HG03025 (cell line): ENCODE results near the gene PTPRQ.

ENCODE experiments used
- ATAC-seq: cut with Tn5 transposase; IDR thresholded peaks from one replicate; pipeline ENCODE4 v1.9.1; 2021; ENCODE audit warnings: mild to moderate bottlenecking, moderate library complexity; ENCODE audit not compliant: unreplicated experiment, low FRiP score

PTPRQ gene, protein sequence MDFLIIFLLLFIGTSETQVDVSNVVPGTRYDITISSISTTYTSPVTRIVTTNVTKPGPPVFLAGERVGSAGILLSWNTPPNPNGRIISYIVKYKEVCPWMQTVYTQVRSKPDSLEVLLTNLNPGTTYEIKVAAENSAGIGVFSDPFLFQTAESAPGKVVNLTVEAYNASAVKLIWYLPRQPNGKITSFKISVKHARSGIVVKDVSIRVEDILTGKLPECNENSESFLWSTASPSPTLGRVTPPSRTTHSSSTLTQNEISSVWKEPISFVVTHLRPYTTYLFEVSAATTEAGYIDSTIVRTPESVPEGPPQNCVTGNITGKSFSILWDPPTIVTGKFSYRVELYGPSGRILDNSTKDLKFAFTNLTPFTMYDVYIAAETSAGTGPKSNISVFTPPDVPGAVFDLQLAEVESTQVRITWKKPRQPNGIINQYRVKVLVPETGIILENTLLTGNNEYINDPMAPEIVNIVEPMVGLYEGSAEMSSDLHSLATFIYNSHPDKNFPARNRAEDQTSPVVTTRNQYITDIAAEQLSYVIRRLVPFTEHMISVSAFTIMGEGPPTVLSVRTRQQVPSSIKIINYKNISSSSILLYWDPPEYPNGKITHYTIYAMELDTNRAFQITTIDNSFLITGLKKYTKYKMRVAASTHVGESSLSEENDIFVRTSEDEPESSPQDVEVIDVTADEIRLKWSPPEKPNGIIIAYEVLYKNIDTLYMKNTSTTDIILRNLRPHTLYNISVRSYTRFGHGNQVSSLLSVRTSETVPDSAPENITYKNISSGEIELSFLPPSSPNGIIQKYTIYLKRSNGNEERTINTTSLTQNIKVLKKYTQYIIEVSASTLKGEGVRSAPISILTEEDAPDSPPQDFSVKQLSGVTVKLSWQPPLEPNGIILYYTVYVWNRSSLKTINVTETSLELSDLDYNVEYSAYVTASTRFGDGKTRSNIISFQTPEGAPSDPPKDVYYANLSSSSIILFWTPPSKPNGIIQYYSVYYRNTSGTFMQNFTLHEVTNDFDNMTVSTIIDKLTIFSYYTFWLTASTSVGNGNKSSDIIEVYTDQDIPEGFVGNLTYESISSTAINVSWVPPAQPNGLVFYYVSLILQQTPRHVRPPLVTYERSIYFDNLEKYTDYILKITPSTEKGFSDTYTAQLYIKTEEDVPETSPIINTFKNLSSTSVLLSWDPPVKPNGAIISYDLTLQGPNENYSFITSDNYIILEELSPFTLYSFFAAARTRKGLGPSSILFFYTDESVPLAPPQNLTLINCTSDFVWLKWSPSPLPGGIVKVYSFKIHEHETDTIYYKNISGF (N-terminal part only)

DNA sequence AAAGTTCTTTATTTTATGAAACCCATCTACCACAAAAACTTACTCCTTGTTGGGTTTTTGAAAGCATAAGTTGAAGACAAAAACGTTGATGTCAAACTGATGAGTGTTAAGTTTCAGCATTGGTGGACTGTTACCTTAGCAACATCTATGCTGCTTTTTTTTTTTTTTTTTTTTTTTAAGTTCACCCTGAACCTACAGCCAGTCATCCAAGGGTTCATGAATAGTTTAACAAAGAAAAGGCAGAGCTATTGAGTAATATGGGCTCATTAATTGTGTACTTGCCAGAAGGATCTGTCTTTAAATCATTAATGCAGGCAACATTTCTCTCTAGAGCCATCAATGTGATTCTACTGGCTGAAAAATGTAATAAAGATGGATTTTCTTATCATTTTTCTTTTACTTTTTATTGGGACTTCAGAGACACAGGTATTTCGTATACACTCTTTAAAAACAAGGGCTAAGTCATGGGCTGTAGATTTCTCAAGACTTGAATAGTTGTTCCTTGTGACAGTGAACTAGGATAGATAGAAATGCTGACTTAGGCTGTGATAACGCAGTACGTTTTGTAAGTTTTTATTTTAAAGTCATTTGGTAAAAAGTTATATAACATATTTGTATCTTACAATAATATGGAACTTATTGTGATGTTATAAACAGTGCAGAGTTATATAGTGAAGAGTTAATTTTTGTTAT lies at the start of gene PTPRQ:
Gene PTPRQ (plus strand): TSS at position 262 of the 693 bp plus-strand sequence. CDS start 111 bp downstream, at position 373.
- no peak for ATAC-seq

DNA sequence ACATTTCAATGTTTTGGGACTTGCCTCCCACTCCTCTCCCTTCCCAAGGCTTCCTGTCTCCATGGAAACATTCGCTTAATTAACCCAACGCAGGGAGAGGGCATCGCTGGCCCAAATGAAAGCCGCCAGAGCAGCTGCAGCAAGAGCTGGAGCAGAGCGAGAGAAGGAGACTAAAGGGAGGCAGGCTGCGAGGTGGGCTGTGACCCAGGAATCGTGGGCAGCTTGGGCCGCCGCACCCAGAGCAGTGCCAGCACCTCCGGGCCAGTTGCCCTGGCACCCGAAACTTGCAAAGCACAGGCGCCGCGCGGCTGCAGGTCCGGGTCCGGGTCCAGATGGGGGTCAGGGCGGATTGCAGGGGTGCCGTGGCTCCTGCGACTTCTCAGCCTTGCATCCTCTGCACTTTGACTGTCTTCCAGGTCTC lies 43.5 kb upstream of the PTPRQ start:
- no peak for ATAC-seq

DNA sequence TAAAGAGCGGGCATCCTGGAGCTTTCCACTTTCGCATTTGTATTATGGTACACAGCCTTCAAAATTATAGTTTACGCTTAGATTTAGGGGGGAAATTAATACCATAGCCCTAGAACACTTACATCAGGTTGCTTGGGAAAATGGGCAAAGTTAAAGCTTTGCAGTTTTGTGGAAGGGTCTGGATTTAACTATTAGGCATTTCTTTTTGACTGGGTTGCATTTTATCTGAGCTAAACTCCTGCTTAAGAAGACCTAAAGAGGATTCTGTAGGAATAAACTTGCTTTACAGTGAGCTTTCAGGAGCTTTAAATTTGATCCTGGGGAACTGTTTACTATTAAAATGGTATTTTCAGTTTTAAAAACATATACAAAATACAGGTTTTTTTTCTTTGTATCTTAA lies 42.8 kb upstream of the PTPRQ start:
- no peak for ATAC-seq

DNA sequence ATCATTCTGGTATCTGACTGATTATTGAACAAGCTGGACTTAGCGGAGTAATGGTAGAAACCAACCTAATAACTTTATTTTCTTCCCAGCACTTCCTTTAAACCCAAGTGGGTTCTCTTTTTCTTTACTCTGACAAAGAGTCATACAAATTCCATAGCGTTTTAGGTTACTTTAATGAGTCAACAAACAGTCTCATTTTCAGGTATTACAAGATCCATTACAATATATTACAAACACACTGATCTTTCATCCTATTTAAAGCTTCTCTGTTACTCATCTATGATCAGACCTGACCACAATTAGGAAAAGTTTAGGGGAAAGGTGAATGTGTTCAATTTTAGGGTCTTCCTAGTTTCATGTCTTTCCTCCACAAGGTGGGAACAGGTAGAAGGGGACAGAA lies 39.4 kb upstream of the PTPRQ start:
- no peak for ATAC-seq

DNA sequence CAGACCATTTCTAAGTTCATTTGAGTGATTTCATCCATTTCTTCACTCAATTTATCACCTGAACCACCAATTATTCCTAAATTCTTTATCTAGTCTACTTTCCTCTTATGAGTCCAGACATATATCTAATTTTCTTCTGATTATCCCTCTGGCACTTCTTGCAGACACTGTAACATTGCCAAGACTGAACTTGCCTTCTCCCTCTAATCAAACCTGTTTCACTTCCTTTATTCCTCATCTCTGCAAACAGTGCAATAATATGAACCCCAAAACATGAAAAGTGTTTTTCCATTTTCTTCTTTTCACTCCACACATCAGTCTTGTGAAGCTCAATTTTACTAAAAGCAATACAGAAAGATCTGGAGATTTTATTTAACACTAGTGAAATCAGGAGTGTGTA lies 37.8 kb upstream of the PTPRQ start:
- ATAC-seq = no peak

DNA sequence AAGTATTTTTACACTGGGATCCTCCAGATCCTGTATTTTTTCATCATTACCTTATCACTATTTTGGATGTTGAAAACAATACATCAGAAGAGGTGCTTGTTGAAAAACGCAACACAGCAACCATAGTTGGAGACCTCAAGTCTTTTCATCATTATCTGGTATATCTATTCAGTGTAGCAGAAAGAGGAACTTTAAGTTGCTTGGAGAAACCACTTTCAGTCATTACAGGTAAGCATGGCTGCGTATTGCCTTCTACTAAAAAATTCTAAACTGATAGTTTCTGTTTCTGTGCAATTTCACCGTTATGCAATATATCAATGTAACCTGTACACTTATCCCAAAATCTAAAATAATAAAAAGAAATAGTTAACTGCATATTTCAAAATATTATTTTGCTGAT lies 32.2 kb upstream of the PTPRQ start:
- peak; percentile 79 for ATAC-seq

DNA sequence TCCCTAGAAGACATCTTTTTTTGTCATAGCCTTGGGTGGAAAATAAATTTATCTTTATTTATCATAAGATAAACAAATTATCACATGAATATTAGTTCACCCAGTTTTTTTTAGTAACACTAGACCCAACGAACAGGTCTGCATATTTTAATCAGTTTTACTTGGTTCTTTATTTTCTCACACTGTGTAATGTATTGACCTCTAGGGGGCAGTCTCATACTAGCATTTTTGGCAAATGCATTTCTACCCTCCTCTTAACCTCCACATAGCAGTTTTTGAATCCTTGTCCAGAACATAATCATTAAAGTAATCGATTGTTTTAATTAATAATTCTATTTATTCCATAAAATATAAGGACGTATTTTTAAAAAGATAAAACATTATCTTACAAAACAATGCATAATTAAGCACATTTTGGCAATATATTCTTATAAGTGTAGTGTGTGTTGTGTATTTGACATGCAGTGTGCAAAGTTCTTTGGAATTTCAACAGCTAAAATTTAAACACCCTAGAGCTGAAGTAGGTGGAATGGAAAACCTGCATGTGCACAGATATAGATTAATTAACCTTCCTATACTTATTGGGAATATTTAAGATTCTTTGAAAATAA lies 31.6 kb upstream of the PTPRQ start:
- ATAC-seq = peak; percentile 73

DNA sequence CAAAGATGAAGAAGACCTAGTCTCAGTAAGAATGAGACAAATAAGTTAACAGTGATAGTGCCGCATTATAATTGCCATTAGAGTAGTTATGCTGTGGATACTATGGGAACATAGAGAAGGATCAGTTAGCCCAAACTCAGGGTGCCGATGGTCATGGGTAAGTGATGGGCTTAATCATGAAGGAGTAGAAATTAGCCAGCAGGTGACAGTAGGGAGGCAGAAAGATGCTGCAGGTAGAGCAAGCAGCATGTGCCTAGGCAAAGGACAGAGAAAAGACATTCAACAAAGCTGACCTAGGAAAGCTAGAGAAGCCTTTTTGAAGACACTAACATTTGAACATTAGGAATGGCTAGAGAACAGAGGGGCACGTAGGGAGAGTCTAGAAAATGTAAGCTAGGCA lies 30.6 kb upstream of the PTPRQ start:
- no peak for ATAC-seq

DNA sequence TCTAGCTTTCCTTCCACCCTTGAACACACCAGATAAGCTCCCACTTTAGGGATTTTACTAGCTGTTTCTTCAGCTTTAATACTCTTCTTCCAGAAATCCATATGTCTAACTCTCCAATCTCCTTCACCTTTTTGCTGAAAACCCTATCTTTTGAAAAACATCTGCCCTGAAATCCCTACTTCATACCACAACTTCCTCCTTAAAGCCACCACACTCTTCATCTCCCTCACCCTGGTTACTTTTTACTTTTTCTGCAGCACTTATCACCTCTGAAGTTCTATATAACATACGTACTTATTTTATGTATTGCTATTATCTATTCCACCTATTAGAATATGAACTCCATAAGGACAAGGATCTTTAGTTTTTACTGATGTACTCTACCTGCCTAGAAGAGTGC lies 28.6 kb upstream of the PTPRQ start:
- ATAC-seq = no peak

DNA sequence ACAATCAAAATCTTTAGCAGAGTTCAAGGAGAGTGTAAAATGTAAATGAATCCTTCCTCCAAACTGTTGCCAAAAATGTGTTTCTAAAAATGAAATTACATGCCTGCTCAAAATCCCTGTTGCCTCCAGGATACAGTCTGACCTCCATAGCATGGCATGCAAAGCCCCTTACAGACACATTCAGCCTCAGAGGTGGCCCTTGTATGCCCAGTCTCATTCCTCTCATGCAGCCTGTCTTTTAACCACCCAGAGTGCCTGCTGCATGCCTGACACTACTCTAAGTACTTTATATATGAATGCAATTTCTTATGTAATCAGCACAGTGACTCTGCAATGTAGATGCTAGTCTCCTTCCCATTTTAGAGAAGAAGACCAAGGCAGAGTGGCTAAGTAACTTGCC lies 24.4 kb upstream of the PTPRQ start:
- no peak for ATAC-seq

DNA sequence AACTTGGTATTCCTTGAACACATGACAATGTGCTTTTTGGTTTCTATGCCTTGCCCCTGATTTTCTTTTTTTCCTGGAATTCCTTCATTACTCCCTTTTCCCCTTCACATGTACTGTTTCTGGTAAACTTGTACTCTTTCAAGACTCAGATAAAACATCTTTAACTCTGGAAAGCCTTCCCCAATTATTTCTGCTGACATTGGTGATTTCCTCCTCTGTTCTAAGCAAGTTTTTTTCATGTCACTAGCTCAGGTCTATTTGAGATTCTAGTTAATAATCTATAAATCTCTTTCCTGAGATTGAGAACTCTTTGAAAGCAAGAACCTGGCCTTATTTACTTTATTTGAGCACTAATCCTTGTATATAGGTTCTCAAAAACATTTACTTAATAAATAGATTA lies 24.0 kb upstream of the PTPRQ start:
- no peak for ATAC-seq

DNA sequence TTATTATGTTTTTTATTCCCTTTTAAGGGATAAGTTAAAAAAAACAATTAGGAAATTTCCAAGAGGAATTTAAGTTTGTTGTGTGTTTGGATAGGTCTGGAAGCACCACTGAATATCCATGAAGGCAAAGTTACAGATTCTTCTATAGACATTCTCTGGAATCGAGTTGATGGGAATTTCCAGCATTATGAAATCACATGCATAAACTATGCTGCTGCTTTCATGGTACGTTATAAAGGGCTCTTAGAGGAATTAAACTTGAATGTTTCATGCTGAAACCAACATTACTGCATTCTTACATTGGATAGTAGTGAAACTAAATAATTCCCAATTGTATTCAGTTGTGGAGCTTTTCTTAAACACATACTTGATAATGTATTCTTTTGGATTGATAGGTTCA lies 21.5 kb upstream of the PTPRQ start:
- no peak for ATAC-seq

DNA sequence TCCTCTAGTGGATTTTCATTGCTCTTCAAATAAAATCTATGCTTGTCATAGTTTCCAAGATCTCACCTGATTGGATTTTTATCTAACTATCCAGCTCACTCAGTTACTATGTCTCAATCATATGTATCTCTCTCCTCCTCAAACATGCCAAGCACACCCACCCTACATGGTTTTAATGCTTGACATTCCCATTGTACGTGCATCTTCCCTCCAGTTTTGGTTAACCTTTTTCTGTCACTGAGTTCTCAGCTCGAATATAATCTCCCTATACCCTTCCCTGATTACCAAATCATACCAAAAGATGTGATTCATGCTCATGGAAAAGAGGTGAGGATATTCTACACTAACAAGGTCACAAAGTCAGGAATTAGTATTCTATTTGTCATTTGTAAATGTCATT lies 12.0 kb upstream of the PTPRQ start:
- ATAC-seq = no peak

DNA sequence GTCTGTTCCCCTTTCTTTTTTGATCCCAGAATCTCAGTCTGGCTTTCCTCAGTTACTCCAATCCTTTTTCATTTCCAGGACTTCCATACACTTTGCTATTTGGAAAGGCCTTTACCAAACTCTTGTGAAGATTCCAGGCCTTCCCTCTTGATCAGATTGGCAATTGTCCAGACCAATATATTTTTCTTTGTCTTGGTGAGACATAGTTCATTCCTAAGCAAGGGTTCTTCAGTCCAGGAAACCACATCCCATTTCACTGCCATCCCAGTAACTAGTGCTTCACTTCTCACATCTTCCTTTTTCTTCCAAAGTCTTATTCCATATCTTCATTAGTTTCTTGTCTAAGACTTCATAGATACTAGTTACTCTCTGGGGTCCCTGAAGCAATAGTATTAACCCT lies 2.1 kb upstream of the PTPRQ start:
- ATAC-seq = no peak

DNA sequence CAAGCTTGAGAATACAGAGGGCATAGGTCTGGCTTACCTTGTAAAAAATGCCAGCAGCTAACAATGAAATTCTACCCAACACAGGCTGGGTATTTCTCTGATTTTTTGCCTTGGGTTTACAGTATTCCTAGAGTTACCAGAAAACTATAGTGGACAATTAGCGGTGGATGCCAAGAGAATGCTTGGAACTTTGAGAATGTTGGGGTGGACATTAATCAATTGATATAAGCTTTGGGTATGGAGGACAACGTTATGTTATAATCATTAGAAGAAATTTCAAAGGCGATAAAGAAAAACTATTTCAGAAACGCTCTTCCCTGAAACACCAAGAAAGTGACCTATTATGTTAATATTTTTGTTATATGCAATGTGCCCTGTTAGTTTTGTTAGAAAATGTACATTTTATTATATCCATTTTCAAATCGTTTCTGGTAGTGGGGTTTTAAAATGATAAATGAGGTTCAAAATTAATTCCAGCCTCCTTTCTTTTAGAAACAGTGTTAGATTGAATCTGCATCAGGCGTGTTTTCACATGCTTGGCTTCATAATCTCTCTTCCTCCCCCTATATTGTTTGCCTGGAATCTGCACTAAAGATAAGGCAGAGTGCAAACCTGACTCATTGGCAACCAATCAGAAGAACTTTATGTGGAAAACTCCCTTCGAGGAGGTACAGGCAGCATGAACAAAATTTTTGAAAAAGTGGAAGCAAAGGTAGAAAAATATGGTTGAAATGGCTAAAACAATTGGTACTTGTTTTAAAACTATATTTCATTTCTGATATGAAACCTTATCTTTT lies 1.4 kb upstream of the PTPRQ start:
- no peak for ATAC-seq

DNA sequence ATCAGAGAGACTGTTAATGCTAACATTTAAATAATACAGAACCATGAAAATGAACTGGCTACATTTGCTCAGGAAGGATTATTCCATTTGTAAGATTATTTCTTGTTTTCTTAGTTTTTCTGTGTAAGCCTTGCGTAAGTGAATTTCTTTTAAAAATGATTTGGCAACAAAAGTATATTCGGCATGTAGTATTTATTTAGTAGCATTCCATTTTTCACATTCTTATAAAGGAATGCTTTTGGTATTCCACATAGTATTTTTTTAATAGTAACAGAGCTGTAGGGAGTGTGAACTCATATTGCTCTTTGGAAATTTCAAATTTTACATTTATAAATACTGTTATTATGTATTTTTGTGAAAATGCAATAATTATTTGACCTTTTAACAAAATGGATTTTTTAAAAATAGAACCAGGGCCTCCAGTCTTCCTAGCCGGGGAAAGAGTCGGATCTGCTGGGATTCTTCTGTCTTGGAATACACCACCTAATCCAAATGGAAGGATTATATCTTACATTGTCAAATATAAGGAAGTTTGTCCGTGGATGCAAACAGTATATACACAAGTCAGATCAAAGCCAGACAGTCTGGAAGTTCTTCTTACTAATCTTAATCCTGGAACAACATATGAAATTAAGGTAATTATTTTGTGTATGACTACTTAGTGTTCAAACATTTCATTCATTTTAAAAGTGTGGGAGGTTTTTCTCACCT lies 1.2 kb downstream of the PTPRQ start:
- no peak for ATAC-seq

DNA sequence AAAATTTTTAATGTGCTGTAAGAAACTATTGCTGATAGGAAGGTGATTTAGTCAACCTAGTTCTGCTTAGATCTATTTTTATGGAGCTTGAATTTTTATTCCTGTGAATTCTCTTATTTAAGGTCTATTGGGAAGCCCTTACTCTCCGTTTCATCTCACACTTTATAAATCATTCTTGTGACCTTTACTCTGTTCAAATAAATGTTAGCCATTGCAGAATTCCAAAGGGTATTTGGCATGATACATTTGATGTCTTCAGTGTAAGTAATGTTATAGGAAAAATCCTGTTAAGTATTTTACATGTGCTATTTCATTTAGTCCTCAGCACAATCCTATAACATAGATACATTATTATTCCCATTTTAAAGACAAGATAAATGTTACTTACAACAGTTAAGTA lies 12.5 kb downstream of the PTPRQ start:
- no peak for ATAC-seq

DNA sequence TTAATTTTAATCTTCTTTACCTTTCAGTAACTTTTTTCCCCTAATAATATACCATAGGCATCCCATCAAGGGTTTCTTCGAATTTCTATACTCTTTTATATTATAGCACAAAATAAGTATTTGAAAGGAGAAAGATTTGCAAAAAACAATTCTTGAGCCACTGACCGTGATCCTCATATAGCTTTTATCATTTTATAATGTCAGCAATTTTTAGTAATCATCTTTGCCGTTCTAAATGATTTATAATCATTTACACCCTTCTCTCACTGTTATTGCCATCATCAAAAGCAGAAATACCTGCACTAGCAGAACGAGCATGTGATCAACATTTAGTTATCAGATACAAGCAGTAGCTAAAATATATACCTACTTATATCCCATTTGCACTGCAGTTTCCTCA lies 16.9 kb downstream of the PTPRQ start:
- no peak for ATAC-seq
